Upper lobe of right lung (tissue), 1 donor: ENCODE data around the gene OTX1. TPM values are rescaled to one million over a fixed set of nuclear protein-coding genes. Genes with fewer than 3 reads are reported as not detected.
A peak's percentile ranks its signal among the peaks of the same experiment; 100 is the strongest.

Experiments used
- ATAC-seq: fragments of 200-7000 bp; cut with Tn5 transposase; one replicate; pipeline ENCODE4 v1.9.1; 2020; ENCODE audit warnings: mild to moderate bottlenecking, moderate library complexity
- DNase-seq: peaks from one replicate; pipeline ENCODE4 v3.0.0-alpha.2; 2020
- H3K27ac ChIP-seq: fragments of 200-600 bp; one replicate; pipeline ENCODE4 v1.8.0; 2022
- H3K27me3 ChIP-seq: fragments of 200-600 bp; one replicate; pipeline ENCODE4 v1.8.0; 2022; ENCODE audit warnings: mild to moderate bottlenecking
- H3K36me3 ChIP-seq: fragments of 200-600 bp; one replicate; pipeline ENCODE4 v1.8.0; 2022
- H3K4me1 ChIP-seq: fragments of 200-600 bp; one replicate; pipeline ENCODE4 v1.8.0; 2022
- H3K4me3 ChIP-seq: fragments of 200-600 bp; one replicate; pipeline ENCODE4 v1.8.0; 2022; ENCODE audit warnings: mild to moderate bottlenecking
- H3K9me3 ChIP-seq: fragments of 200-600 bp; one replicate; pipeline ENCODE4 v1.8.0; 2022
- CTCF ChIP-seq: fragments of 200-600 bp; IDR thresholded peaks from one replicate; pipeline ENCODE4 v1.8.0; 2022; ENCODE audit warnings: antibody characterized with exemption
- intact Hi-C: fragments of 100-400 bp; cut with DNase I; formaldehyde crosslinking; loops from one replicate; pipeline ENCODE4 v1.11.0; 2022
- total RNA-seq: library from RNA; stranded (reverse); fragmentation: NEBNext Ultra II Directional; extraction: Animal tissue kit (Norgen Biotek cat#: 25700); gene quantifications from one replicate; pipeline ENCODE4 v1.2.1, GENCODE V29; 2021
- donor health status: DM: no; HTN: yes; CAD: no; lungs with severe emphysema.

OTX1 gene
- total RNA-seq, 1 donor from 2014 or later: not detected

DNA sequence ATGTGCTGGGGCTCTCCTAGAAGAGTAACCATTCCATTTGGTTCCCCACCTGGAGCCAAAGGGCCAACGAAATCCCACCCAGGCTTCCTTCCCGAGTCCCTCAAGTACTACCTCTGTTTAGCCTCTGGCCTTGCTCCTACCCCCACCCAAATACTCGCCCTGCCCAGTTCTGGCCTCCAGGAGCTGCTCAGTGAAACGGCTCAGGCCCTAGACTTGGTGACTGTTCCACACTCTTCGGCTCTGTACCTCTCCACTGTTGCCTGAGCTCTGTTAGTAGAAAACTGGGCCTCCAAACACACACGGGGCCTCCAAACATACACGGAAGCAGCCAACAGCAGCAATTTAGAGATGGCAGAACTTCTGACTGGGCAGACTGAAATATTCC is 4.2 kb downstream of the OTX1 start:
- Histone ChIP-seq H3K36me3 (no peaks in the 10 kb centered on the region), H3K27me3 (peaks cover 100% of the 10 kb centered on the region), H3K4me1 (peaks cover 68% of the 10 kb centered on the region), H3K27ac (no peak overlapping the region), H3K9me3 (no peaks in the 10 kb centered on the region), H3K4me3 (no peak overlapping the region)
- intact Hi-C loops: no loop called here
- no peak for TF ChIP-seq CTCF
- DNase-seq (no peak), ATAC-seq (no peak)

GRCh38 chr2:63055226-63056106 is 4.8 kb downstream of the OTX1 start:
- no peak for DNase-seq
- no peak for ATAC-seq
- TF ChIP-seq CTCF: no peak
- Histone ChIP-seq H3K9me3 (no peaks in the 10 kb centered on the region), H3K27me3 (peaks cover 100% of the 10 kb centered on the region), H3K27ac (no peak overlapping the region), H3K36me3 (no peaks in the 10 kb centered on the region), H3K4me3 (no peak overlapping the region), H3K4me1 (peaks cover 62% of the 10 kb centered on the region)
- intact Hi-C loops: no loop called here

- ATAC-seq (peak; percentile 50), DNase-seq (no peak)
- Histone ChIP-seq H3K27me3 (peaks cover 100% of the 10 kb centered on the region), H3K36me3 (no peaks in the 10 kb centered on the region), H3K4me1 (peaks cover 53% of the 10 kb centered on the region), H3K27ac (no peak overlapping the region), H3K4me3 (no peak overlapping the region), H3K9me3 (no peaks in the 10 kb centered on the region)
- intact Hi-C loops: no loop called here
- no peak for TF ChIP-seq CTCF
Measured at GRCh38 chr2:63056107-63057050, 5.7 kb downstream of the OTX1 start.

DNA sequence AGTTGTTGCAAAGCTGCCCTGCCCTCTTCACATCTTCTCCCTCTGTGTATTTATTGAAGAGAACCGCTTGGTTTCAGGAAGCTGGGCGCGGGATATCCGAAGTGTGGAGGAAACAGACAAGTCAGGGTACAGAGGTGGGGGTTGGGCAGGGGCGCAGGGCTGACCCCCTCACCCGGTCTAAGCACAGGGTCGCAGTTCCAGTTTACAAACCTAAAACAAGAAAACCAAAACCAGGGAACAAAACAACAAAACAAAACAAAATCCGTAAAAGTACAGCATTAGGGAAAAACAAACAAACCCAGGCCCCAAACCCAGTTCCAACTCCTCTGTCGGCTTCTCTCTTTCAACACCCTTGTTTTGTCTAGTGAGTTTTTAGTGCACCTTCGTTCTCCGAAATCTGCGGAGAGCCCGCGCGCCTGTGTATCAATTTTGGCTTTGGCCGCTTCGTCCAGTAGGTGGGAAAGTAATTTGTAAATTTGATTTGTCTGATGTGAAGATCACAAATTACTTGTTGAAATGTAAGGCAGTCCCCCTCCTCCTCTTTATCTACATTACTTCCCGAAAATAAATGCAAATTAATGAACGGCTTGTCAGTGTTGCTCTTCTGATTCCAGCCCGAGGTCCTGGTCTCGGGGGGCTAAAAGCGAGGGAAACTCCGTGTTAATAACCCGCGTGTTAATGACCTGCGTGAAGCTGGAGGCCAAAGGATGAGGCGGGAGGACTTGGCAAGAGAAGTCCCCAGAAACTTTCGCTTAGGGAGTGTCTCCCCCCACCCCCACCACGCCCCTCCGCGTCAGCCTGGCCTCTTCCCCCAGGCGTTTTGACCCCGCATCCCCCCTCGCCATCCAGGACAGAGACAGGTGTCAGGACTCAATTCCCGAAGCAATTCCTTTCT is 6.9 kb downstream of the OTX1 start:
- intact Hi-C loops: no loop called here
- TF ChIP-seq CTCF: no peak
- Histone ChIP-seq H3K27ac (no peak overlapping the region), H3K36me3 (no peaks in the 10 kb centered on the region), H3K27me3 (peaks cover 100% of the 10 kb centered on the region), H3K9me3 (no peaks in the 10 kb centered on the region), H3K4me3 (no peak overlapping the region), H3K4me1 (peaks cover 51% of the 10 kb centered on the region)
- DNase-seq (no peak), ATAC-seq (no peak)
